ENCODE measurements around the gene SF3B5. TPM values are rescaled to one million over a fixed set of nuclear protein-coding genes. Genes with fewer than 3 reads are reported as not detected.
"Not testable (repeated sequence)": the region's sequence is repeated elsewhere in the genome, so short reads cannot be mapped to it uniquely, and the experiment has no call there.

Gene SF3B5
- total RNA-seq, 2 donors from 2014 or later, result 198 to 212 TPM

GRCh38 chr6:144047688-144048087 lies 47.7 kb downstream of the SF3B5 start:
- 92% methylated on average over 1 of the region's 1 CpG for WGBS

GRCh38 chr6:144046672-144047071 lies 48.7 kb downstream of the SF3B5 start:
- H3K27ac ChIP-seq; H3K9me3 ChIP-seq; intact Hi-C loops (cut with DNase I); H3K4me3 ChIP-seq; DNase-seq (ENCODE audit: low spot score); H3K4me1 ChIP-seq (replicated peaks); H3K27me3 ChIP-seq (replicated peaks; ENCODE audit: insufficient read depth); H3K36me3 ChIP-seq: not testable (repeated sequence)
- 70% methylated on average over 8 of the region's 8 CpGs for WGBS

More at GRCh38 chr6:144047688-144048087, 47.7 kb downstream of the SF3B5 start:
- H3K9me3 ChIP-seq, result no peaks in the 10 kb centered on the region
- intact Hi-C loops (cut with DNase I), result no loop called here
- TF ChIP-seq CTCF (IDR thresholded peaks at IDR 0.05) (no peak), POLR2A (IDR thresholded peaks at IDR 0.05) (no peak), POLR2AphosphoS5 (IDR thresholded peaks at IDR 0.05) (no peak)
- DNase-seq (ENCODE audit: low spot score), result no peak
- no peaks in the 10 kb centered on the region for H3K4me1 ChIP-seq (replicated peaks)
- no peaks in the 10 kb centered on the region for H3K27me3 ChIP-seq (replicated peaks; ENCODE audit: insufficient read depth)
- no peak overlapping the region for H3K4me3 ChIP-seq
- no peaks in the 10 kb centered on the region for H3K36me3 ChIP-seq
- no peak overlapping the region for H3K27ac ChIP-seq

GRCh38 chr6:144044989-144045388 lies 50.4 kb downstream of the SF3B5 start:
- H3K4me3 ChIP-seq; H3K27me3 ChIP-seq (replicated peaks; ENCODE audit: insufficient read depth); DNase-seq (ENCODE audit: low spot score); H3K9me3 ChIP-seq; H3K27ac ChIP-seq; H3K4me1 ChIP-seq (replicated peaks); intact Hi-C loops (cut with DNase I); H3K36me3 ChIP-seq: not testable (repeated sequence)
- WGBS, result 92% methylated on average over 2 of the region's 2 CpGs

Other genes with a start within 250 kb of the SF3B5 start
- gene ZC2HC1B, start 231.1 kb downstream of the SF3B5 start, total RNA-seq, result 1 to 10 TPM in 1 of 2 donors, not detected in 1; 2.0 TPM
- gene PLAGL1, start 87.3 kb downstream of the SF3B5 start, total RNA-seq, result 10 to 100 TPM; 13.2 to 25.8 TPM
- 1 to 10 TPM; 1.4 to 8.0 TPM for gene STX11, start 54.9 kb upstream of the SF3B5 start, total RNA-seq
- gene UTRN, start 189.8 kb upstream of the SF3B5 start, total RNA-seq, result 100 to 1,000 TPM; 150 to 188 TPM

Measured in prostate gland (tissue), 2 donors.